ENCODE measurements around the gene CCL8. TPM values are rescaled to one million over a fixed set of nuclear protein-coding genes. Genes with fewer than 3 reads are reported as not detected.

Gene CCL8
- total RNA-seq, 1 donor from 2014 or later, result not detected

DNA sequence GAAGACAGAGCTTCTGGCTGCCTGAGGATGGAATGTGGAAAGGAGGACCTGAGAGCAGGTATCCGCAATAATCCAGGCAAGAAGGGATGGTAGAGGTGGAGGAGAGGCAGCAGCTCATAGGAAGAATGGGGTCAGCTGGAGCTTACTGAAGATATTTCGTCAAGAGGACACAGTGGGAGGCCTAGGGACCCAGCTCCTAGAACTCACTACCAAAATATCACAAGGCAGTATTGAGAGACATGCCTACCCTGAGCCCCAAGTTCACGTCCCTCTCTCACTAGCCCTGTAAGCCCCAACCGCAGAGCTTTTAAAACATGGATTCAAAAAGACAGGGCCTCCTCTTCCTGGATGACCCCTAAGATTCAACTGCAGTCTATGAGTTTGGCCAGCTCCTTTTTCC, 14.2 kb upstream of the CCL8 start:
- no peak for TF ChIP-seq CTCF (IDR thresholded peaks at IDR 0.05)
- intact Hi-C loops (cut with micrococcal nuclease), result no loop called here
- Mint-ChIP-seq H3K27me3 (peaks cover 32% of the 10 kb centered on the region), H3K36me3 (ENCODE audit: low read depth) (no peaks in the 10 kb centered on the region), H3K4me1 (no peaks in the 10 kb centered on the region), H3K27ac (no peak overlapping the region), H3K9me3 (no peaks in the 10 kb centered on the region), H3K4me3 (no peak overlapping the region)
- POLR2A ChIA-PET, result no interaction called here
- CTCF ChIA-PET, result interaction anchor here (1.1 kb wide), 1 partner anchor 12 kb away, joined by 3 read pairs; no protein-coding TSS in a partner anchor
- DNase-seq, result no peak
- ATAC-seq (ENCODE audit: low read depth), result no peak

DNA sequence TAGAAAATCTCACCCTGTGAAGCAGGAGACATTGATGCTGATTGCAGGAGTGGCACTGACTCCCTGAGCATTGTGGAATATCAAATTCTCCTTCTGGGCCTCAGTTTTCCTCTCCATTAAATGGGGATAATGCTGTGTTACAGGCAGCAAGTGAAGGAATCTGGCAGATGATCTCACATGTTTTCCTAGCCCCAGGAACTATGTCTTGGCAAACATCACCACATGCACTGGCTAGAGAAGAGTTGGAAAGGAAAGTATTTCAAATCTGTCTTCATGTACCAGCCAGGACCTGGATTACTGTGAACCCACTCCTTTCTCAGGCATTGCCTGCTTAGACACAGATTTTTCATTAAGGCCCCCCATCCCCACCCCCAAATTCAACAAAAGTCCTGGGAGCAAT, 13.6 kb upstream of the CCL8 start:
- no peak for ATAC-seq (ENCODE audit: low read depth)
- intact Hi-C loops (cut with micrococcal nuclease), result no loop called here
- no peak for DNase-seq
- Mint-ChIP-seq H3K9me3 (no peaks in the 10 kb centered on the region), H3K4me1 (no peaks in the 10 kb centered on the region), H3K27ac (no peak overlapping the region), H3K4me3 (no peak overlapping the region), H3K27me3 (peaks cover 32% of the 10 kb centered on the region), H3K36me3 (ENCODE audit: low read depth) (no peaks in the 10 kb centered on the region)
- no peak for TF ChIP-seq CTCF (IDR thresholded peaks at IDR 0.05)
- ChIA-PET POLR2A (no interaction called here), CTCF (no interaction called here)

- no peak overlapping the region for H3K4me3 Mint-ChIP-seq
- peaks cover 30% of the 10 kb centered on the region for H3K27me3 Mint-ChIP-seq
- H3K36me3 Mint-ChIP-seq (ENCODE audit: low read depth), result no peaks in the 10 kb centered on the region
- CTCF ChIA-PET, result no interaction called here
- no peak overlapping the region for H3K27ac Mint-ChIP-seq
- no peak for TF ChIP-seq CTCF (IDR thresholded peaks at IDR 0.05)
- H3K9me3 Mint-ChIP-seq, result no peaks in the 10 kb centered on the region
- intact Hi-C loops (cut with micrococcal nuclease), result no loop called here
- ATAC-seq (ENCODE audit: low read depth) (no peak), DNase-seq (no peak)
- POLR2A ChIA-PET, result no interaction called here
- no peaks in the 10 kb centered on the region for H3K4me1 Mint-ChIP-seq
These were observed 12.8 kb upstream of the CCL8 start for GRCh38 chr17:34306466-34306865.

DNA sequence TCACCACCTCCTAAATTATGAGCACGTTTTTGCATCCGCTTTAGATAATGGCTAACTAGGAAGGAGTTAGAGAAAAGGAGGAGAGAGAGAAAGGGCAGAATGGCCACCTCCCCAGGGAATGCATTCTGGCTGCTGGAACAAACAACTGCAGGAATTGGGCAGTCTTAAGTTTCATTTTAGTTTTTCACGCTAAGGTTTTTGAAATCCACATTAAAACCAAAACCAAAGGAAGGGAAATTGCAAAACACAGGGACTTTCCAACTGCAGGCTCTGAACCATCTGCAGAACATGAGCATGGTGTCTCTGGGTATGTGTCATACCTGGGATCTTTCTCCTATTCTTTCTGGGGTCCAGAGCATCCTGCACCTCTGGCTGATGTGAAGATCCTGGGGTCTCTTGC, 12.1 kb upstream of the CCL8 start:
- DNase-seq, result no peak
- intact Hi-C loops (cut with micrococcal nuclease), result no loop called here
- CTCF ChIA-PET, result no interaction called here
- H3K4me3 Mint-ChIP-seq, result no peak overlapping the region
- no peaks in the 10 kb centered on the region for H3K4me1 Mint-ChIP-seq
- no peaks in the 10 kb centered on the region for H3K36me3 Mint-ChIP-seq (ENCODE audit: low read depth)
- H3K9me3 Mint-ChIP-seq, result no peaks in the 10 kb centered on the region
- H3K27me3 Mint-ChIP-seq, result peaks cover 26% of the 10 kb centered on the region
- no peak for ATAC-seq (ENCODE audit: low read depth)
- TF ChIP-seq CTCF (IDR thresholded peaks at IDR 0.05), result no peak
- H3K27ac Mint-ChIP-seq, result no peak overlapping the region
- POLR2A ChIA-PET, result no interaction called here

- no peak overlapping the region for H3K4me3 Mint-ChIP-seq
- H3K9me3 Mint-ChIP-seq, result no peaks in the 10 kb centered on the region
- ChIA-PET CTCF (no interaction called here), POLR2A (no interaction called here)
- intact Hi-C loops (cut with micrococcal nuclease), result no loop called here
- no peak for DNase-seq
- no peaks in the 10 kb centered on the region for H3K36me3 Mint-ChIP-seq (ENCODE audit: low read depth)
- H3K27ac Mint-ChIP-seq, result no peak overlapping the region
- peaks cover 28% of the 10 kb centered on the region for H3K27me3 Mint-ChIP-seq
- H3K4me1 Mint-ChIP-seq, result no peaks in the 10 kb centered on the region
- TF ChIP-seq CTCF (IDR thresholded peaks at IDR 0.05), result no peak
- no peak for ATAC-seq (ENCODE audit: low read depth)
These were observed 10.9 kb upstream of the CCL8 start for GRCh38 chr17:34308371-34308770.
